HK-2 (cell line): ENCODE results near the gene BCKDHB.

Experiments used
- DNase-seq: peaks from one replicate; pipeline ENCODE4 v3.0.0-alpha.2; 2018; ENCODE audit not compliant: unreplicated experiment

BCKDHB gene

DNA sequence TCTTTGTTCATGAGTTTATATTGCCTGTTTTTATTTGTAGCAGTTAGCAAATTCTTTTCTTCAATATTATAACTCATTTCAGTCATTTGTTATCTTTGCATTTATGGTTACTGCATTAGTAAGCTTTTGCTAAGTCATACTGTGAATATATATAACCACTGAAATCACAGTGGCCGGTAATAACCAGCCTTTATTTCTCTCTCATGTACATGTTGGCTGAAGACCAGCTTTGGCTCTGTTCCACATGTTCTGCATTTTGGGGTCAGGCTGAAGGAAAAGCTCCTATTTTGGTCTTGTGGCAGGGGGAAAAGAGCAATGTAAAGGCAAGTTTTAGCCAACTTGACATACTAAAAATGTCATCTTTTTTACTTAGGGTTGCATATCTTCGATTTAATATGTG, 276.3 kb downstream of the BCKDHB start:
- no peak for DNase-seq

DNA sequence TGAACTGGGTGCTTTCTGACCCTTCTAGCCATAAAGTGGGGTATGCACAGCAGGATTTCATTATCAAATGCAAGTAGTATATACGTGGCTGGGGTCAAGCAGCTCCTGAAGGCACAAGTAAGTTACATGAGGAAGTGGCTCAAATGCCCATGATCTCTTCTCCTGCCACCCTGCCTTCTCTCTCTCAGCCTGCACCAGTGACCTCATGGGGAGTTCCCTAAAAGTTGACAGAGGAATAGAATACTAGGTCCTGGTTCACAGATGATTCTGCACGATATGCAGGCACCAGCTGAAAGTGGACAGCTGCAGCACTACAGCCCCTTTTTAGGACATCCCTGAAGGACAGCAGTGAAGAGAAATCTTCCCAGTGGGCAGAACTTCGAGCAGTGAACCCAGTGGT, 282.0 kb downstream of the BCKDHB start:
- no peak for DNase-seq
